Endothelial cell of umbilical vein (primary cell): ENCODE data around the gene TNFAIP8L1. TPM values are rescaled to one million over a fixed set of nuclear protein-coding genes. Genes with fewer than 3 reads are reported as not detected.
A peak's percentile ranks its signal among the peaks of the same experiment; 100 is the strongest.

Experiments used
- BruUV-seq: library from RNA; stranded (reverse); fragments of 400-500 nt; replicated peaks from 2 replicates; lab custom pipeline; 2021; lab: Mats Ljungman, UMichigan
- CTCF ChIA-PET: fragments of 300-600, 350-600 bp; sonication (Branson Sonifier 250); formaldehyde crosslinking; loops from one replicate; lab custom pipeline; 2021; ENCODE audit warnings: antibody characterized with exemption, inconsistent platforms; lab: Charles Lee
- POLR2A ChIA-PET: fragments of 300-600, 350-600 bp; sonication (Branson Sonifier 250); formaldehyde crosslinking; loops from one replicate; lab custom pipeline; 2021; ENCODE audit warnings: antibody characterized with exemption, inconsistent platforms; lab: Charles Lee
- DNase-seq: peaks from one replicate; pipeline ENCODE4 v3.0.0-alpha.2; 2011; ENCODE audit warnings: low read depth, low spot score
- FAIRE-seq: peaks from 2 replicates; lab custom pipeline; 2011; peaks lifted over from hg19 to GRCh38; lab: Jason Lieb, UNC
- H2AFZ ChIP-seq: 2 replicates; pipeline ENCODE4 v1.6.0; 2012; ENCODE audit warnings: low read depth, low read length, control low read depth, inconsistent platforms
- H3K27ac ChIP-seq: 2 replicates; pipeline ENCODE4 v1.5.1; 2011; ENCODE audit warnings: low read depth, mild to moderate bottlenecking, control low read depth, low read length, moderate library complexity; ENCODE audit not compliant: insufficient read depth
- H3K27me3 ChIP-seq, 2 experiments: 2 replicates each; pipeline versions ENCODE4 v1.6.0 to v1.6.1; 2011; ENCODE audit warnings: low read length in 2 of 2, mixed read lengths in 1 of 2; ENCODE audit not compliant: control insufficient read depth in 2 of 2, insufficient read depth in 2 of 2
- H3K36me3 ChIP-seq, 2 experiments: 2 replicates in 1 of 2; 3 replicates in 1 of 2; pipeline ENCODE4 v1.5.1; 2011; ENCODE audit warnings: low read length in 2 of 2, mild to moderate bottlenecking in 1 of 2, moderate library complexity in 1 of 2; ENCODE audit not compliant: control insufficient read depth in 2 of 2, insufficient read depth in 2 of 2; ENCODE audit errors: extremely low read depth in 1 of 2
- H3K4me1 ChIP-seq: 3 replicates; pipeline ENCODE4 v1.5.1; 2011; ENCODE audit warnings: mild to moderate bottlenecking, low read length; ENCODE audit not compliant: control insufficient read depth, insufficient read depth; ENCODE audit errors: extremely low read depth
- H3K4me2 ChIP-seq: 2 replicates; pipeline ENCODE4 v1.6.1; 2011; ENCODE audit warnings: low read length, control low read depth, mixed read lengths; ENCODE audit not compliant: insufficient read depth
- H3K4me3 ChIP-seq, 3 experiments: fragments of 200-600 bp in 1 of 3; sonication (generic), shearing (Covaris generic) in 1 of 3; replicated peaks in 1 of 3; 2 replicates each; pipeline ENCODE4 v1.5.1; 2011 to 2016; ENCODE audit warnings: control low read depth in 3 of 3, low read length in 3 of 3, mild to moderate bottlenecking in 2 of 3, inconsistent platforms in 1 of 3, low read depth in 1 of 3, moderate library complexity in 1 of 3; ENCODE audit not compliant: insufficient read depth in 1 of 3
- H3K79me2 ChIP-seq: 2 replicates; pipeline ENCODE4 v1.6.0; 2012; ENCODE audit warnings: low read length, inconsistent platforms; ENCODE audit not compliant: control insufficient read depth, insufficient read depth
- H3K9ac ChIP-seq: replicated peaks from 2 replicates; pipeline ENCODE3; 2011; ENCODE audit warnings: low read length, control low read depth; ENCODE audit not compliant: insufficient read depth; ENCODE audit errors: extremely low read depth
- H3K9me1 ChIP-seq: replicated peaks from 3 replicates; pipeline ENCODE4 v1.6.0; 2011; ENCODE audit warnings: mild to moderate bottlenecking, low read length; ENCODE audit not compliant: control insufficient read depth, insufficient read depth; ENCODE audit errors: extremely low read depth
- H3K9me3 ChIP-seq: replicated peaks from 2 replicates; pipeline ENCODE4 v1.5.1; 2012; ENCODE audit warnings: low read length, inconsistent platforms; ENCODE audit not compliant: control insufficient read depth, insufficient read depth
- H4K20me1 ChIP-seq: replicated peaks from 2 replicates; pipeline ENCODE3; 2011; ENCODE audit warnings: mild to moderate bottlenecking, low read length; ENCODE audit not compliant: control insufficient read depth, insufficient read depth; ENCODE audit errors: extremely low read depth
- JUN ChIP-seq: IDR thresholded peaks from 2 replicates; pipeline ENCODE4 v1.6.1; 2011; ENCODE audit warnings: borderline replicate concordance, low read depth; ENCODE audit not compliant: insufficient read length, insufficient read depth
- MYC ChIP-seq: IDR thresholded peaks from one replicate; pipeline ENCODE4 v1.6.1; 2011; ENCODE audit warnings: mild to moderate bottlenecking, low read depth, low read length
- POLR2A ChIP-seq: IDR thresholded peaks from 2 replicates; pipeline ENCODE4 v1.6.1; 2012; ENCODE audit warnings: low read depth, mild to moderate bottlenecking, control low read depth, low read length
- dilution Hi-C: fragments of 300-500 bp; cut with MboI; formaldehyde crosslinking; loops from one replicate; pipeline ENCODE4 v1.15.0; 2019; ENCODE audit warnings: low sequenced_read_pairs; ENCODE audit not compliant: extremely low pct_ligation_motif_present
- intact Hi-C: fragments of 100-400 bp; cut with micrococcal nuclease; formaldehyde crosslinking; loops from one replicate; pipeline ENCODE4 v1.10.0; 2022
- polyA plus RNA-seq, 4 experiments: library from polyadenylated mRNA; depleted of rRNA in 3 of 4; stranded (reverse) in 3 of 4; unstranded in 1 of 4; fragments of >200 nt; gene quantifications; 2 replicates each; pipeline versions ENCODE4 v1.2.1 to v1.2.3, GENCODE V29; 2011 to 2012; ENCODE audit warnings: missing spikeins in 1 of 4
- total RNA-seq: library from RNA; stranded (reverse); gene quantifications from 2 replicates; pipeline ENCODE4 v1.2.3, GENCODE V29; 2021
- TF ChIP-seq, protein P1 (sequence below), 2 donors: IDR thresholded peaks; 1 replicate in 1 of 2; 2 replicates in 1 of 2; pipeline ENCODE4 v1.5.1; 2011; ENCODE audit warnings: low read length in 2 of 2, mild to moderate bottlenecking in 2 of 2, moderate library complexity in 2 of 2, control low read depth in 1 of 2, inconsistent platforms in 1 of 2, low read depth in 1 of 2; ENCODE audit not compliant: insufficient read depth in 1 of 2; ENCODE audit errors: extremely low read depth in 1 of 2

Gene TNFAIP8L1
- total and polyA plus RNA-seq, 2 donors (not counting 3 experiments of a cell fraction or from before 2014, with no cell fraction given) = 40.0 to 56.1 TPM

DNA sequence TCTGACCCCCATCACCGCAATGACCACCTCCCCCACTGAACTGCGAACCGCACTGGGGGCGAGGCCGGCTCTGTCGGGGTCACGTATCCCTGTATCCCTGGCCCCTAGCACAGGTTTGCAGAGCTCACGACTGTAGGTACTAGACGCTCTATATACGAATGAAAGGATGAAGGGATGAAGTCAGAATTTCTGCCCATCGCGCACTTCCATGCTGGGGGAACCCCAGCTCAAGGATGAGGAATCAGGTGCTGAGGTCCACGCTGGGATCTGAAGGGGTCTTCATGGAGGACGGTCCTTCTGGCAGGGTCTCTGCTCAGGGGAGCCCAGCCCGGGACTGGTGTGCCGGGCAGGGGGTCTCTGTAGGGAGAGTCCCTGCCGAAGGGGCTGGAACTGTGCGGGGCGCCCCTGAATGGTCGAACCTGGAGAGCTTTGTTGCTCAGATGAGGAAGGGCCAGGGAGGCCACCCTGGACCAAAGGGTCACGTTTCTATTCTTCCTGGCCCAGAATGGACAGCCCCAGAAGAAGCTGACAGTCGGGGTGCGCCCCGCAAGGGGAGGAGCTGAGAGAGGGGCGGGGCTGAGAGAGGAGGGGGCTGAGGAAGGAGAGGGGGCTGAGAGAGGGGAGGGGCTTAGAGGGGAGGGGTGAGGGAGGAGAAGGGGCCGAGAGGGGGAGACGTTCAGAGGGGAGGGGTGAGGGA, 41.9 kb upstream of the TNFAIP8L1 start:
- intact Hi-C loops (no loop called here), dilution Hi-C loops (no loop called here)
- Histone ChIP-seq H3K9me3 (no peaks in the 10 kb centered on the region), H2AFZ (peak overlapping the region; percentile 27), H3K9ac (no peak overlapping the region), H3K9me1 (no peaks in the 10 kb centered on the region), H3K4me3 (peak overlapping the region in 2 of 3 experiments; percentile 25 to 42), H3K79me2 (no peaks in the 10 kb centered on the region), H3K27ac (no peak overlapping the region), H3K4me2 (peak overlapping the region; percentile 6), H3K4me1 (no peaks in the 10 kb centered on the region), H4K20me1 (no peaks in the 10 kb centered on the region), H3K36me3 (no peaks in the 10 kb centered on the region), H3K27me3 (peaks cover 0 to 4% of the 10 kb centered on the region in 2 experiments)
- DNase-seq (peak; percentile 41), FAIRE-seq (no peak)
- ChIA-PET CTCF (interaction anchor here (0.7 to 6.6 kb wide), 12 partner anchors 8 to 39 kb away, joined by 3 to 57 read pairs (median 5); no protein-coding TSS in a partner anchor), POLR2A (interaction anchor here (0.6 kb wide), 1 partner anchor 20 kb away, joined by 3 read pairs; no protein-coding TSS in a partner anchor)
- TF ChIP-seq POLR2A (no peak), MYC (no peak), JUN (no peak)
- TF ChIP-seq, protein P1, sequence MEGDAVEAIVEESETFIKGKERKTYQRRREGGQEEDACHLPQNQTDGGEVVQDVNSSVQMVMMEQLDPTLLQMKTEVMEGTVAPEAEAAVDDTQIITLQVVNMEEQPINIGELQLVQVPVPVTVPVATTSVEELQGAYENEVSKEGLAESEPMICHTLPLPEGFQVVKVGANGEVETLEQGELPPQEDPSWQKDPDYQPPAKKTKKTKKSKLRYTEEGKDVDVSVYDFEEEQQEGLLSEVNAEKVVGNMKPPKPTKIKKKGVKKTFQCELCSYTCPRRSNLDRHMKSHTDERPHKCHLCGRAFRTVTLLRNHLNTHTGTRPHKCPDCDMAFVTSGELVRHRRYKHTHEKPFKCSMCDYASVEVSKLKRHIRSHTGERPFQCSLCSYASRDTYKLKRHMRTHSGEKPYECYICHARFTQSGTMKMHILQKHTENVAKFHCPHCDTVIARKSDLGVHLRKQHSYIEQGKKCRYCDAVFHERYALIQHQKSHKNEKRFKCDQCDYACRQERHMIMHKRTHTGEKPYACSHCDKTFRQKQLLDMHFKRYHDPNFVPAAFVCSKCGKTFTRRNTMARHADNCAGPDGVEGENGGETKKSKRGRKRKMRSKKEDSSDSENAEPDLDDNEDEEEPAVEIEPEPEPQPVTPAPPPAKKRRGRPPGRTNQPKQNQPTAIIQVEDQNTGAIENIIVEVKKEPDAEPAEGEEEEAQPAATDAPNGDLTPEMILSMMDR (IDR thresholded peaks at IDR 0.05; ENCODE audit: extremely low read depth in 1 of 2, insufficient read depth in 1 of 2, low read depth in 1 of 2, low read length in 2 of 2) = no peak
- no TSS peak for BruUV-seq
